HepG2 (cell line): ENCODE results near the gene ATR. TPM values are rescaled to one million over a fixed set of nuclear protein-coding genes. Genes with fewer than 3 reads are reported as not detected.

Experiments used
- ARNTL ChIP-seq: sonication (generic); formaldehyde crosslinking; IDR thresholded peaks from 2 replicates; pipeline ENCODE4 v1.4.0; 2020; ENCODE audit warnings: mild to moderate bottlenecking, missing genetic modification reagents
- BCL6 ChIP-seq: IDR thresholded peaks from 2 replicates; pipeline ENCODE4 v1.6.1; 2016; ENCODE audit warnings: missing genetic modification reagents, missing compliant biosample characterization
- GABPB1 ChIP-seq: IDR thresholded peaks from 2 replicates; pipeline ENCODE4 v1.6.1; 2016; ENCODE audit warnings: mild to moderate bottlenecking, missing genetic modification reagents, moderate library complexity, missing compliant biosample characterization
- GZF1 ChIP-seq: sonication (generic); formaldehyde crosslinking; IDR thresholded peaks from 2 replicates; pipeline ENCODE4 v1.5.1; 2020; ENCODE audit warnings: mild to moderate bottlenecking, missing genetic modification reagents
- JUN ChIP-seq: sonication (generic); formaldehyde crosslinking; IDR thresholded peaks from 2 replicates; pipeline ENCODE4 v1.4.0; 2020; ENCODE audit warnings: mild to moderate bottlenecking, missing genetic modification reagents
- KAT8 ChIP-seq: IDR thresholded peaks from 2 replicates; pipeline ENCODE4 v1.6.1; 2016; ENCODE audit warnings: missing genetic modification reagents, missing compliant biosample characterization
- PHF20 ChIP-seq: sonication (generic); formaldehyde crosslinking; IDR thresholded peaks from 2 replicates; pipeline ENCODE4 v1.5.0; 2020; ENCODE audit warnings: mild to moderate bottlenecking, missing genetic modification reagents
- RBFOX2 ChIP-seq: fragments of 200-400 bp; formaldehyde crosslinking; IDR thresholded peaks from 2 replicates; pipeline ENCODE4 v1.6.1; 2017; ENCODE audit warnings: low read depth, mild to moderate bottlenecking, low read length
- RFXANK ChIP-seq: IDR thresholded peaks from 2 replicates; pipeline ENCODE4 v1.6.1; 2016
- SP5 ChIP-seq: IDR thresholded peaks from 2 replicates; pipeline ENCODE4 v1.6.1; 2016; ENCODE audit warnings: low read depth, borderline replicate concordance
- SRSF9 ChIP-seq: fragments of 200-400 bp; formaldehyde crosslinking; IDR thresholded peaks from 2 replicates; pipeline ENCODE4 v1.6.1; 2018; ENCODE audit warnings: borderline replicate concordance, mild to moderate bottlenecking, low read depth, low read length; ENCODE audit not compliant: insufficient read depth, poor library complexity, severe bottlenecking
- ZNF746 ChIP-seq: sonication (generic); formaldehyde crosslinking; IDR thresholded peaks from 2 replicates; pipeline ENCODE4 v1.8.0; 2022; ENCODE audit warnings: mild to moderate bottlenecking, missing genetic modification reagents
- ZNF768 ChIP-seq: sonication (generic); formaldehyde crosslinking; IDR thresholded peaks from 2 replicates; pipeline ENCODE4 v1.4.0; 2020; ENCODE audit warnings: missing genetic modification reagents
- ZNF883 ChIP-seq: sonication (generic); formaldehyde crosslinking; IDR thresholded peaks from 2 replicates; pipeline ENCODE4 v1.5.1; 2020; ENCODE audit warnings: mild to moderate bottlenecking, missing genetic modification reagents; ENCODE audit errors: not compliant biosample characterization
- ZNF891 ChIP-seq: sonication (generic); formaldehyde crosslinking; IDR thresholded peaks from 2 replicates; pipeline ENCODE4 v1.5.0; 2020; ENCODE audit warnings: mild to moderate bottlenecking, missing genetic modification reagents
- ZSCAN9 ChIP-seq: IDR thresholded peaks from 2 replicates; pipeline ENCODE4 v1.6.1; 2016; ENCODE audit warnings: borderline replicate concordance
- polyA plus RNA-seq, 8 experiments: library from polyadenylated mRNA; depleted of rRNA in 3 of 8; stranded (reverse) in 7 of 8; unstranded in 1 of 8; fragments of >200 nt; fragmentation: Illumina TruSeq in 4 of 8; extraction: Trizol in 4 of 8; gene quantifications; 2 replicates each; pipeline versions ENCODE4 v1.2.1 to v1.2.3, GENCODE V29; 2011 to 2016; ENCODE audit warnings: low read depth in 4 of 8, missing spikeins in 1 of 8, mixed read lengths in 1 of 8; ENCODE audit not compliant: insufficient read depth in 1 of 8
- total RNA-seq, 5 experiments: library from RNA; depleted of rRNA; stranded (reverse); fragments of >200 nt; fragmentation: Illumina TruSeq; extraction: Trizol; gene quantifications; 2 replicates each; pipeline ENCODE4 v1.2.3, GENCODE V29; 2016; ENCODE audit warnings: low read depth in 1 of 5
- TF ChIP-seq, protein P1 (sequence below): sonication (generic); formaldehyde crosslinking; IDR thresholded peaks from 2 replicates; pipeline ENCODE4 v1.8.1; 2022; ENCODE audit warnings: mild to moderate bottlenecking, missing genetic modification reagents
- TF ChIP-seq, protein P2 (sequence below): sonication (generic); formaldehyde crosslinking; IDR thresholded peaks from 2 replicates; pipeline ENCODE4 v1.4.0; 2020; ENCODE audit warnings: mild to moderate bottlenecking, missing genetic modification reagents
- TF ChIP-seq, protein P3 (sequence below): sonication (generic); formaldehyde crosslinking; IDR thresholded peaks from 2 replicates; pipeline ENCODE4 v1.4.0; 2020; ENCODE audit warnings: missing genetic modification reagents
- TF ChIP-seq, protein P4 (sequence below): sonication (generic); formaldehyde crosslinking; IDR thresholded peaks from 2 replicates; pipeline ENCODE4 v1.8.1; 2022; ENCODE audit warnings: low read depth, mild to moderate bottlenecking, missing genetic modification reagents

ATR gene
- total and polyA plus RNA-seq, 2 of the 13 experiments (the other 11 are each of a cell fraction or from before 2014, with no cell fraction given) = 6.6 to 17.0 TPM

DNA sequence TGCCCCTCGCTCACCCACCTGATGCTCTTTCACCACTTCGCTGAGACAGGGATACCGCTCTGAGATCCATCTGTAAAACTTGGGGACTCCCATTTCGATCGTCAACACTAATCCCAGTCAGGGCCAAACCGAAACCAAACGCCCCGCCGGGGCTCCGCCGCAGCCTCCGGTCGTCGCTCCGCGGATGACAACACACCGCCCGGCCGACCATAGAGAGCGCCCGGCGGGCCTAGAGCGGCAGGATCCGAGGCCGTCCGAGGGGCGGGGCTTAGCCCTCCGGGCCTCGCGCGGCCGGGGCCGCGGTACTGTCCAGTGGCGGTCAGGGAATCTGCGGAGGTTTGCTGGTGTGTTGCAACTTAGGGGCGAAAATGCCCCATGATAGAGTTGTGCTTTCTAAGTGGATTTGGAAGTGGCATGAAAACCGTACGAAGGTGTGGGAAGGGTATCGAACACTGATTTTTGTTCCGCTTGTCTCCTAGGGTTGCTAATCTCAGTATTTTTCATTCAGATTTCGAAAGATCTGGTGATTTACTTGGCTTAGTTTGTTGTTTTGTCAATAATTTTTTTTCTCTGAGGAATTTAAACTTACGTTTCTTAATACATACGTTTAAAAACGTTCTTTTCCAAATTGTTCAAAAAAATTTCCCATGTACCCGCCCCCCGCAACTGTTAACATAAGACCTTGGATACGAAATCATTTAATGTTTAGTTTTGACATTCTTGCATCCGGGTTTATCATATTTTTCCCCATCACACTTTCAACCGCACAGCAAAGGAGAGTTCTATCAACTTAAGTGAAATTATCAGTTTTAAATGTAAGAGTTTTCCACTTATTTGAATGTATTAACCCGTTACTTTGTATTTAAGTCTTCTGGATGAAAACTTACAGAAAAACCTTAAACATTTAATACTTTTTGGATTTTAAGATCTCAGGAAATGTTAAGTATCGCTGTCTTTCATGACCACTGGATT lies 130.4 kb downstream of the ATR start, which contains the start of gene XRN1 (continued):
- TF ChIP-seq, protein P1, sequence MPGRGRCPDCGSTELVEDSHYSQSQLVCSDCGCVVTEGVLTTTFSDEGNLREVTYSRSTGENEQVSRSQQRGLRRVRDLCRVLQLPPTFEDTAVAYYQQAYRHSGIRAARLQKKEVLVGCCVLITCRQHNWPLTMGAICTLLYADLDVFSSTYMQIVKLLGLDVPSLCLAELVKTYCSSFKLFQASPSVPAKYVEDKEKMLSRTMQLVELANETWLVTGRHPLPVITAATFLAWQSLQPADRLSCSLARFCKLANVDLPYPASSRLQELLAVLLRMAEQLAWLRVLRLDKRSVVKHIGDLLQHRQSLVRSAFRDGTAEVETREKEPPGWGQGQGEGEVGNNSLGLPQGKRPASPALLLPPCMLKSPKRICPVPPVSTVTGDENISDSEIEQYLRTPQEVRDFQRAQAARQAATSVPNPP (CRISPR knock-in tag) = 0 out of 2 replicates have a peak, but pooled peaks have one; percentile 35
- TF ChIP-seq KAT8 (peak; percentile 96), SP5 (CRISPR knock-in tag) (peak; percentile 50; the same call in 1 of the 2 replicates), PHF20 (CRISPR knock-in tag) (peak; percentile 93), ZNF746 (CRISPR knock-in tag) (no peak), RBFOX2 (peak; percentile 95), JUN (CRISPR knock-in tag) (peak; percentile 23; the same call in 1 of the 2 replicates), GABPB1 (peak; percentile 92), SRSF9 (no peak), RFXANK (CRISPR knock-in tag) (0 out of 2 replicates have a peak, but pooled peaks have one; percentile 35), ZSCAN9 (peak; percentile 80; the same call in 1 of the 2 replicates), GZF1 (CRISPR knock-in tag) (no peak), ZNF768 (CRISPR knock-in tag) (peak; percentile 33; the same call in 1 of the 2 replicates), ZNF883 (peak; percentile 74), ARNTL (CRISPR knock-in tag) (peak; percentile 56; the same call in 1 of the 2 replicates), ZNF891 (no peak), BCL6 (CRISPR knock-in tag) (no peak; the same call in none of the 2 replicates)
- TF ChIP-seq, protein P2, sequence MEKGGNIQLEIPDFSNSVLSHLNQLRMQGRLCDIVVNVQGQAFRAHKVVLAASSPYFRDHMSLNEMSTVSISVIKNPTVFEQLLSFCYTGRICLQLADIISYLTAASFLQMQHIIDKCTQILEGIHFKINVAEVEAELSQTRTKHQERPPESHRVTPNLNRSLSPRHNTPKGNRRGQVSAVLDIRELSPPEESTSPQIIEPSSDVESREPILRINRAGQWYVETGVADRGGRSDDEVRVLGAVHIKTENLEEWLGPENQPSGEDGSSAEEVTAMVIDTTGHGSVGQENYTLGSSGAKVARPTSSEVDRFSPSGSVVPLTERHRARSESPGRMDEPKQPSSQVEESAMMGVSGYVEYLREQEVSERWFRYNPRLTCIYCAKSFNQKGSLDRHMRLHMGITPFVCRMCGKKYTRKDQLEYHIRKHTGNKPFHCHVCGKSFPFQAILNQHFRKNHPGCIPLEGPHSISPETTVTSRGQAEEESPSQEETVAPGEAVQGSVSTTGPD (CRISPR knock-in tag) = 0 out of 2 replicates have a peak, but pooled peaks have one; percentile 10
- TF ChIP-seq, protein P3, sequence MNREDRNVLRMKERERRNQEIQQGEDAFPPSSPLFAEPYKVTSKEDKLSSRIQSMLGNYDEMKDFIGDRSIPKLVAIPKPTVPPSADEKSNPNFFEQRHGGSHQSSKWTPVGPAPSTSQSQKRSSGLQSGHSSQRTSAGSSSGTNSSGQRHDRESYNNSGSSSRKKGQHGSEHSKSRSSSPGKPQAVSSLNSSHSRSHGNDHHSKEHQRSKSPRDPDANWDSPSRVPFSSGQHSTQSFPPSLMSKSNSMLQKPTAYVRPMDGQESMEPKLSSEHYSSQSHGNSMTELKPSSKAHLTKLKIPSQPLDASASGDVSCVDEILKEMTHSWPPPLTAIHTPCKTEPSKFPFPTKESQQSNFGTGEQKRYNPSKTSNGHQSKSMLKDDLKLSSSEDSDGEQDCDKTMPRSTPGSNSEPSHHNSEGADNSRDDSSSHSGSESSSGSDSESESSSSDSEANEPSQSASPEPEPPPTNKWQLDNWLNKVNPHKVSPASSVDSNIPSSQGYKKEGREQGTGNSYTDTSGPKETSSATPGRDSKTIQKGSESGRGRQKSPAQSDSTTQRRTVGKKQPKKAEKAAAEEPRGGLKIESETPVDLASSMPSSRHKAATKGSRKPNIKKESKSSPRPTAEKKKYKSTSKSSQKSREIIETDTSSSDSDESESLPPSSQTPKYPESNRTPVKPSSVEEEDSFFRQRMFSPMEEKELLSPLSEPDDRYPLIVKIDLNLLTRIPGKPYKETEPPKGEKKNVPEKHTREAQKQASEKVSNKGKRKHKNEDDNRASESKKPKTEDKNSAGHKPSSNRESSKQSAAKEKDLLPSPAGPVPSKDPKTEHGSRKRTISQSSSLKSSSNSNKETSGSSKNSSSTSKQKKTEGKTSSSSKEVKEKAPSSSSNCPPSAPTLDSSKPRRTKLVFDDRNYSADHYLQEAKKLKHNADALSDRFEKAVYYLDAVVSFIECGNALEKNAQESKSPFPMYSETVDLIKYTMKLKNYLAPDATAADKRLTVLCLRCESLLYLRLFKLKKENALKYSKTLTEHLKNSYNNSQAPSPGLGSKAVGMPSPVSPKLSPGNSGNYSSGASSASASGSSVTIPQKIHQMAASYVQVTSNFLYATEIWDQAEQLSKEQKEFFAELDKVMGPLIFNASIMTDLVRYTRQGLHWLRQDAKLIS = no peak
- TF ChIP-seq, protein P4, sequence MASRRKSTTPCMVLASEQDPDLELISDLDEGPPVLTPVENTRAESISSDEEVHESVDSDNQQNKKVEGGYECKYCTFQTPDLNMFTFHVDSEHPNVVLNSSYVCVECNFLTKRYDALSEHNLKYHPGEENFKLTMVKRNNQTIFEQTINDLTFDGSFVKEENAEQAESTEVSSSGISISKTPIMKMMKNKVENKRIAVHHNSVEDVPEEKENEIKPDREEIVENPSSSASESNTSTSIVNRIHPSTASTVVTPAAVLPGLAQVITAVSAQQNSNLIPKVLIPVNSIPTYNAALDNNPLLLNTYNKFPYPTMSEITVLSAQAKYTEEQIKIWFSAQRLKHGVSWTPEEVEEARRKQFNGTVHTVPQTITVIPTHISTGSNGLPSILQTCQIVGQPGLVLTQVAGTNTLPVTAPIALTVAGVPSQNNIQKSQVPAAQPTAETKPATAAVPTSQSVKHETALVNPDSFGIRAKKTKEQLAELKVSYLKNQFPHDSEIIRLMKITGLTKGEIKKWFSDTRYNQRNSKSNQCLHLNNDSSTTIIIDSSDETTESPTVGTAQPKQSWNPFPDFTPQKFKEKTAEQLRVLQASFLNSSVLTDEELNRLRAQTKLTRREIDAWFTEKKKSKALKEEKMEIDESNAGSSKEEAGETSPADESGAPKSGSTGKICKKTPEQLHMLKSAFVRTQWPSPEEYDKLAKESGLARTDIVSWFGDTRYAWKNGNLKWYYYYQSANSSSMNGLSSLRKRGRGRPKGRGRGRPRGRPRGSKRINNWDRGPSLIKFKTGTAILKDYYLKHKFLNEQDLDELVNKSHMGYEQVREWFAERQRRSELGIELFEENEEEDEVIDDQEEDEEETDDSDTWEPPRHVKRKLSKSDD (CRISPR knock-in tag) = no peak
